Measurements from ENCODE around the gene RFX2. TPM values are rescaled to one million over a fixed set of nuclear protein-coding genes. Genes with fewer than 3 reads are reported as not detected.

The RFX2 gene
- total RNA-seq, 1 donor from 2014 or later = 2.4 TPM

DNA sequence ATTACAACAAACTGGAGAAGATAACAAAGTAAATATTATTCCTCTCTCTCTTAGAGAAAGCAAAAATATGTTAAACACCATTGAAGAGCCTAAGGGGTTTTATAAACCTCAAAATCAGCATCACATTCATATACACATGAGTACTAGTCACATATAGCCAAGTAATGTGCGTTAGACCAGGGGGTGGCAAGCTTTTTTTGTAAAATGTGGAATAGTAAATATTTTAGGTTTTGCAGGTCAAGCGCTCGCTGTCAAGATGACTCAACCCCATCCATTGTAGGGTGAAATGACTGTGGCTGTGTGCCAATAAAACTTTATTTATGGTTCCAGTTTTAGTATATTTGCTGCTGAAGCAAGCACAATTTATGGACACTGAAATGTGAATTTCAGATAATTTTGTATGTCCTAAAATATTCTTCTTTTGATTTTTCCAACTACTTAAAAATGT, 21.7 kb downstream of the RFX2 start:
- H3K27me3 ChIP-seq (ENCODE audit: control insufficient read depth, insufficient read depth, low read length) = no peaks in the 10 kb centered on the region
- TF ChIP-seq, protein P1, sequence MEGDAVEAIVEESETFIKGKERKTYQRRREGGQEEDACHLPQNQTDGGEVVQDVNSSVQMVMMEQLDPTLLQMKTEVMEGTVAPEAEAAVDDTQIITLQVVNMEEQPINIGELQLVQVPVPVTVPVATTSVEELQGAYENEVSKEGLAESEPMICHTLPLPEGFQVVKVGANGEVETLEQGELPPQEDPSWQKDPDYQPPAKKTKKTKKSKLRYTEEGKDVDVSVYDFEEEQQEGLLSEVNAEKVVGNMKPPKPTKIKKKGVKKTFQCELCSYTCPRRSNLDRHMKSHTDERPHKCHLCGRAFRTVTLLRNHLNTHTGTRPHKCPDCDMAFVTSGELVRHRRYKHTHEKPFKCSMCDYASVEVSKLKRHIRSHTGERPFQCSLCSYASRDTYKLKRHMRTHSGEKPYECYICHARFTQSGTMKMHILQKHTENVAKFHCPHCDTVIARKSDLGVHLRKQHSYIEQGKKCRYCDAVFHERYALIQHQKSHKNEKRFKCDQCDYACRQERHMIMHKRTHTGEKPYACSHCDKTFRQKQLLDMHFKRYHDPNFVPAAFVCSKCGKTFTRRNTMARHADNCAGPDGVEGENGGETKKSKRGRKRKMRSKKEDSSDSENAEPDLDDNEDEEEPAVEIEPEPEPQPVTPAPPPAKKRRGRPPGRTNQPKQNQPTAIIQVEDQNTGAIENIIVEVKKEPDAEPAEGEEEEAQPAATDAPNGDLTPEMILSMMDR (IDR thresholded peaks at IDR 0.05; ENCODE audit: insufficient read depth, low read length, severe bottlenecking) = no peak
- H3K36me3 ChIP-seq (ENCODE audit: control insufficient read depth, insufficient read depth, low read length) = no peaks in the 10 kb centered on the region
- no peak overlapping the region for H3K4me3 ChIP-seq (ENCODE audit: low read depth, low read length)
- no peak for FAIRE-seq
- DNase-seq (ENCODE audit: low read depth) = peak; percentile 37

DNA sequence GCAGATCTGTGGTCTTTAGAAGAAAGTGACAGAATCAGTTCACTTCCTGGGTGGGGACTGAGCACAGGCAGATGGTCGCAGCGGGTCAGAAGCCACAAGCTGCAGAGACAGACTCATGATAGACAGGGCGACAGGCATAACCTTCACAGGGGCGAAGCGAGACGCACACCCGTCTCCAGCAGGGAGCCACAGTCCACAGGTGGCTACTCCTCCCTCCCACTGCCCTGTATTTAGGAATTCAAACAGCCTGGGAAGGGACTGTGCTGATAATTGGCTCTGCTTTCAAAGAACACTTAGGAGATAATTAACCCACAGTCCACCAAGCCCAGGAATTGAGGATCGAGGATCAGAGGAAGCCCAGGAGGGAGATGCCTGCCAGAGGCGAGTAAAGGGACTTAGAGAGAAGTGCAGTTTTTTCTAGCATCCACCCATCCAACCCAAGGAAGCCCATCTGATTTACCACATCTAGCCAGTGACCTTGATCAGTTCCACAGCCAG, 23.2 kb downstream of the RFX2 start:
- DNase-seq (ENCODE audit: low read depth) = no peak
- TF ChIP-seq, protein P1 (IDR thresholded peaks at IDR 0.05; ENCODE audit: insufficient read depth, low read length, severe bottlenecking) = no peak
- no peaks in the 10 kb centered on the region for H3K27me3 ChIP-seq (ENCODE audit: control insufficient read depth, insufficient read depth, low read length)
- H3K36me3 ChIP-seq (ENCODE audit: control insufficient read depth, insufficient read depth, low read length) = no peaks in the 10 kb centered on the region
- no peak overlapping the region for H3K4me3 ChIP-seq (ENCODE audit: low read depth, low read length)
- FAIRE-seq = no peak

DNA sequence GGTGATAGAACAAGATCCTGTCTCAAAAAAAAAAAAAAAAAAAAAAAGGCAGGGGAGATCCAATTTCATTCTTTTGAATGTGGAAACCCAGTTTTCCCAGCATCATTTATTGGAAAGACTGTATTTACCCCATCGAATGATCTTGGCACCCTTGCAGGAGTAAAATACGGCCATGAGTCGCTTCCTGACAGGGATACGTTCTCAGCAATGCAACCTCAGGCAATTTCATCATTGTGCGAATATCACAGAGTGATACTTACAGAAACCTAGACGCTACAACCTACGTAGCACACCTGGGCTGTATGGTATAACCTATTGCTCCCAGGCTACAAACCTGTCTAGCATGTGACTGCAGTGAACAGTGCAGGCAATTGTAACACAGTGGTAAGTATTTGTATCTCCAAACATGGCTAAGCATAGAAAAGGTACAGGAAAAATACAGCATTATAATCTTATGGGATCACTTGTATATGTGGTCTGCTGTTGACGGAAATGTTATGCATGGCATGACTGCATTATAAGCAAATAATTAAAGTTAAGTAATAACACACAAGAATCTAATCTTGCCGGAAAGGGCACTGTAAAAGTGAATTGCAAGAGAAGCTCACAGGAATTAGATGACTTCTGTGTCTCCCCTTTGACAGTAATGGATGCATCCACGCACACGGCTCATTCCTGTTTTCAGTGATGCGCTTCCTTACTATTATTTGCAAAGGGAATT, 24.1 kb downstream of the RFX2 start:
- FAIRE-seq (no peak), DNase-seq (ENCODE audit: low read depth) (peak; percentile 89)
- Histone ChIP-seq H3K4me3 (ENCODE audit: low read depth, low read length) (no peak overlapping the region), H3K36me3 (ENCODE audit: control insufficient read depth, insufficient read depth, low read length) (no peaks in the 10 kb centered on the region), H3K27me3 (ENCODE audit: control insufficient read depth, insufficient read depth, low read length) (no peaks in the 10 kb centered on the region)
- TF ChIP-seq, protein P1 (IDR thresholded peaks at IDR 0.05; ENCODE audit: insufficient read depth, low read length, severe bottlenecking) = no peak

DNA sequence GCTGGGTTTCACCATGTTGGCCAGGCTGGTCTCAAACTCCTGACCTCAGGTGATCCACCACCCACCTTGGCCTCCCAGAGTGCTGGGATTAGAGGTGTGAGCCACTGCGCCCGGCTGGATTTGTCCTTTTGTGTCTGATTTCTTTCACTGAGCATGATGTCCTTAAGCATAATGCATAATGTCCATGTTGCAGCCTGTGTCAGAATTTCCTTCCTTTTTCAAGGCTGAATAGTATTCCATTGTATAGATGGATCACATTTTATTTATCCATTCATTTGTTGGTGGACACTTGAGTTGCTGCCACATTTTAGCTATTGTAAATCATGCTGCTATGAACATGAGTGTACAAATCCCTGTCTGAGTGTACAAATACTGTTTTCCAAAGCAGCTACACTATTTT, 25.5 kb downstream of the RFX2 start:
- no peaks in the 10 kb centered on the region for H3K36me3 ChIP-seq (ENCODE audit: control insufficient read depth, insufficient read depth, low read length)
- FAIRE-seq (no peak), DNase-seq (ENCODE audit: low read depth) (no peak)
- H3K27me3 ChIP-seq (ENCODE audit: control insufficient read depth, insufficient read depth, low read length) = no peaks in the 10 kb centered on the region
- no peak overlapping the region for H3K4me3 ChIP-seq (ENCODE audit: low read depth, low read length)
- TF ChIP-seq, protein P1 (IDR thresholded peaks at IDR 0.05; ENCODE audit: insufficient read depth, low read length, severe bottlenecking) = no peak

DNA sequence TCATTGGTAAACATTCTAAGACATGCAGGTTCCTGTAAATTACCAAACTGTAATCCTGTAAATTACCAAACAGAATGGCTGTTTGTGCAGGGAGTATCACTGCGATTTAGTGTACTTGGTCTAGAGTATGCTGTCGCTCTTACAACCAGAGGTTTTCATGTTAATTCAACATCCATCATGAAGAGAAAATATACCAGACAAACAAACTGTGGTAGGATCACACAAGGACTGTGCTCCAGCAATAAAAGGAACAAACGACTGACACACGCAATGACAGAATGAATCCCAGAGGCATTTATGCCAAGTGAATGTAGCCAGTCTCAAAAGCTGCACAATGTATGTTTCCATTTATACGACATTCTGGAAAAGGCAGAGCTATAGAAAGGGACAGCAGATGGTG, 31.2 kb downstream of the RFX2 start:
- no peak overlapping the region for H3K4me3 ChIP-seq (ENCODE audit: low read depth, low read length)
- no peaks in the 10 kb centered on the region for H3K27me3 ChIP-seq (ENCODE audit: control insufficient read depth, insufficient read depth, low read length)
- TF ChIP-seq, protein P1 (IDR thresholded peaks at IDR 0.05; ENCODE audit: insufficient read depth, low read length, severe bottlenecking) = no peak
- FAIRE-seq = no peak
- DNase-seq (ENCODE audit: low read depth) = no peak
- no peaks in the 10 kb centered on the region for H3K36me3 ChIP-seq (ENCODE audit: control insufficient read depth, insufficient read depth, low read length)

All from bronchial epithelial cell (primary cell).